HG03439 (cell line): ENCODE results near the gene MEIS3.
"Not testable (repeated sequence)": the region's sequence is repeated elsewhere in the genome, so short reads cannot be mapped to it uniquely, and the experiment has no call there.

Experiments
- ATAC-seq: cut with Tn5 transposase; IDR thresholded peaks from one replicate; pipeline ENCODE4 v1.9.1; 2021; ENCODE audit warnings: mild to moderate bottlenecking, moderate library complexity; ENCODE audit not compliant: unreplicated experiment

The MEIS3 gene

GRCh38 chr19:47417107-47417745, 2.1 kb downstream of the MEIS3 start:
- ATAC-seq, result no peak

GRCh38 chr19:47416643-47416985, 2.7 kb downstream of the MEIS3 start:
- ATAC-seq, result no peak

GRCh38 chr19:47415953-47416642, 3.2 kb downstream of the MEIS3 start:
- ATAC-seq, result no peak

DNA sequence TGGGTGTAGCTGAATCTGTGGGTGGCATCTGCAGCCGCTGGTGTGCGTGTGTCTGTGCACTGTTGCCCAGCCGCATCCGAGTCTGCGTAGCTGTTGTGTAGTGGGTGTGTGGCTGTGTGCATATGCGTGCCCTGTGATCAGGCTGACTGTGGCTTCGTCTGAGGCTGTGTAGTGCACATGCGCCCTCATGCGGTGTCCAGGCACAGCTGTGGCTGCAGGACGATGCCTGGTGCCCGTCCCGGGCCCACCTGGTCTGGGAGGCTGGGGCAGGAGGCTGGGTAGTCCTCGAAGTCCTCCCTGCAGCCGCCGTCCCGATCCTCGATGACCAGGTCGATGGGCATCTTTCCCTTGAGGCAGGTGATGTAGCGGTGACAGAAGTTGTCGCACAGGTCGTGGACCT, 4.9 kb downstream of the MEIS3 start:
- ATAC-seq, result no peak

- no peak for ATAC-seq
Observed at GRCh38 chr19:47413941-47414340, 5.4 kb downstream of the MEIS3 start.

DNA sequence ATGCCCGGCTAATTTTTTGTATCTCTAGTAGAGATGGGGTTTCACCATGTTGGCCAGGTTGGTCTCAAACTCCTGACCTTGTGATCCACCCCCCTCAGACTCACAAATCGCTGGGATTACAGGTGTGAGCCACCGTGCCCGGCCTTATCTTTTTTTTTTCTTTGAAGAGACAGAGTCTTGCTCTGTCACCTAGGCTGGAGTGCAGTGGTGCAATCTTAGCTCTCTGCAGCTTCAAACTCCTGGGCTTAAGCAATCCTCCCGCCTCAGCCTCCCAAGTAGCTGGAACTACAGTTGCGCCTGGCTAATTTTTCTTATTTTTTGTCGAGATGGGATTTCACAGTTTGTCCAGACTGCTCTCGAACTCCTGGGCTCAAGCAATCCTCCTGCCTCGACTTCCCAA, 7.6 kb downstream of the MEIS3 start:
- ATAC-seq, result not testable (repeated sequence)

- ATAC-seq, result no peak
Observed at GRCh38 chr19:47411101-47411500, 8.2 kb downstream of the MEIS3 start.

- ATAC-seq, result no peak
Observed at GRCh38 chr19:47408156-47408938, 11.0 kb downstream of the MEIS3 start.

- no peak for ATAC-seq
Observed at GRCh38 chr19:47407417-47407774, 11.9 kb downstream of the MEIS3 start.

DNA sequence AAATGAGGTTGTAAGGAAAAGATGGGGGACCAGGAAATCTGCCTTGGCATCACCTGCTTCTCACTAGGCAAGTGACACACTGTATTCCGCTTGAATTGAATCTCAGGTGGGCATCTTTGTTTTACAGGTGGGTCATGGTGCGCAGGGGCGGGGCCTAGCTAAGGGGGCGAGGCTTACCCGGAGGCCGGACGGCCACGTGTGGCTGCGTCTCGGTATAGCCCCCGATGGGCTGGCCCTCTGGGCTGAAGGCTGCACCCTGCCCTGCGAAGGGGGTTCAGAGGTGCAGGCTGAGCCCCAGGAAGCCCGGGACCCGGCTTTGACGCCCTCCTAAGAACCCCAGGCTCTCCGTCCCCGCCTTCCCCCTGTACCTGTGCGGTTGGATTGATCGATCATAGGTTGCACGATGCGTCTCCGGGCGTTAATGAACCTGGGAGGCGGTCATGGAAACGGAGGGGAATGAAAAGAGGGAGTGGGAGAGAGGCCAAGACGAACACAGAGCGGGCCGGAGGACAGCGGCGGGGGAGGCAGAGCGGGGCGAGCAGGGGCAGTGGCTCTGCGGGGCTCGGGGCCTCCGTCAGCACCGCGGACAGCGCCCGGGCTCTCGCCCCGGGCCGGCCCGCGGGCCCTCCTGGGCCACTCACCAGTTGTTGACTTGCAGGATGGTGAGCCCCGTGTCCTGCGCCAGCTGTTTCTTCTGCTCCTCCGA, 12.5 kb downstream of the MEIS3 start:
- ATAC-seq, result no peak

GRCh38 chr19:47405854-47406417, 13.4 kb downstream of the MEIS3 start:
- ATAC-seq, result no peak

GRCh38 chr19:47405197-47405550, 14.2 kb downstream of the MEIS3 start:
- ATAC-seq, result no peak

GRCh38 chr19:47404334-47405196, 14.8 kb downstream of the MEIS3 start:
- ATAC-seq, result no peak

GRCh38 chr19:47402504-47402903, 16.8 kb downstream of the MEIS3 start:
- ATAC-seq, result no peak

DNA sequence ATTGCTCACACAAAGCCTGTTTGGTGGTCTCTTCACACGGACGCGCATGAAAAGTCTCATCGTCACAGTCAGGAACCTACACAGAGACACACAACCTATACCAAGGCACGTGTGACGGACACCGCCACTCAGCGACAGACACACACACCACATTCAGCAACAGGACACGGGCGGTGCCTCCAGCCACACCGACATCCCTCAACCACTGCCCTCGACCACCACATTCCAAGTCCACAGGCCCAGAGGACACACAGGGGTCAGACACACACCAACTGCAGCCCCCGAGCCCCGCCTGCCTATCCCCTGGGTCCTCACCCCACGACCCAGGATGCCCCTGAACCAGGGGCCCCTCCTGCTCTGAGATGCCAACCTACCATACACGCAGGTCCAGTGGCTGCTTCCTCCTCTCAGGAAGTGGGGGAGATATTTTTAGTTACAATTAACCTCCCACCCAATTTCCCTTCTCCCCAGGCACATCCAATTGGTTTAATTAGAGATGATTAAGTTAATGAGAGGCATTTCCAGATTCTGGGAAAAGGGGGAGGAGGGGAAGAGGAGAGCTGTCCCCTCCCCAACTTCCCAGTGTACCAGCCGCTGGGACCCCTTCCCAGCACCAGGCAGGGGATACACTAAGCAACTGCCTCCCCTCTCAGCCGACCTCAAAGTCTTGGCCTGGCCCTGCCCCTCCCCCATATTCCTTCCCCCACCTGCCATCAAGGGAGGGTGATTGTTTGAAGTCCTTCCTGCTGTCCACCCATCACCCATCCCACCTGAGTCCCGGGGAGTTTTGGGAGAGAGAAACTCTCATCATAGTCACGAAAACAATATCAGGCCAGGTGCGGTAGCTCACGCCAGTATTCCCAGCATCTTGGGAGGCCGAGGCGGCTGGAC, 20.4 kb downstream of the MEIS3 start:
- ATAC-seq, result no peak

DNA sequence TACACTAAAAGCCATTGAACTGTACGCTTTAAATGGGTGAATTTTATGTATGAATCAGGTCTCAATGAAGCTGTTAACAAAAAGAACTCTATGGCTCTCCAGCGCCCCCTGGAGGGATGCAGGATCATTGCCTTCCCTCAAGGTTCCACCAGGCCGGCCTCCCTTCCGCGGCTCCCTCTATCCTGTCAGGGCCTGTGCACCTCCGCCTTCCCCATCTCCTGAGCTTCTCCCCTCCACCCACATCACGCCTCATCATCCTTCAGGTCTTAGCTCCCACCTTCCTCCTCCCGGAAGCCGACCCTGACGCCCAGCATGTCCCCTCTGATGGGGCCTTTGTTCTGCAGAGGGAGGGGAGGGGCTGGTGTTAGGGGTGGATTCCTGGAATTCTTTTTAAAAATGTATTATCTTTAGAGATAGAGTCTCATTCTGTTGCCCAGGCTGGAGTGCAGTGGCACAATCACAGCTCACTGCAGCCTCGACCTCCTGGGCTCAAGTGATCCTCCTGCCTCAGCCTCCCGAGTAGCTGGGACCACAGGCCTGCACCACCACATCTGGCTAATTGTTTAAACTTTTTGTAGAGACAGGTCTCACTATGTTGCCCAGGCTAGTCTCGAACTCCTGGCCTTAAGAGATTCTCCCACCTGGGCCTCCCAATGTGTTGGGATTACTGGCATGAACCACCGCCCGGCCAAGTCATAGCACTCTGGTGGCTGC, 27.7 kb downstream of the MEIS3 start:
- ATAC-seq, result no peak

DNA sequence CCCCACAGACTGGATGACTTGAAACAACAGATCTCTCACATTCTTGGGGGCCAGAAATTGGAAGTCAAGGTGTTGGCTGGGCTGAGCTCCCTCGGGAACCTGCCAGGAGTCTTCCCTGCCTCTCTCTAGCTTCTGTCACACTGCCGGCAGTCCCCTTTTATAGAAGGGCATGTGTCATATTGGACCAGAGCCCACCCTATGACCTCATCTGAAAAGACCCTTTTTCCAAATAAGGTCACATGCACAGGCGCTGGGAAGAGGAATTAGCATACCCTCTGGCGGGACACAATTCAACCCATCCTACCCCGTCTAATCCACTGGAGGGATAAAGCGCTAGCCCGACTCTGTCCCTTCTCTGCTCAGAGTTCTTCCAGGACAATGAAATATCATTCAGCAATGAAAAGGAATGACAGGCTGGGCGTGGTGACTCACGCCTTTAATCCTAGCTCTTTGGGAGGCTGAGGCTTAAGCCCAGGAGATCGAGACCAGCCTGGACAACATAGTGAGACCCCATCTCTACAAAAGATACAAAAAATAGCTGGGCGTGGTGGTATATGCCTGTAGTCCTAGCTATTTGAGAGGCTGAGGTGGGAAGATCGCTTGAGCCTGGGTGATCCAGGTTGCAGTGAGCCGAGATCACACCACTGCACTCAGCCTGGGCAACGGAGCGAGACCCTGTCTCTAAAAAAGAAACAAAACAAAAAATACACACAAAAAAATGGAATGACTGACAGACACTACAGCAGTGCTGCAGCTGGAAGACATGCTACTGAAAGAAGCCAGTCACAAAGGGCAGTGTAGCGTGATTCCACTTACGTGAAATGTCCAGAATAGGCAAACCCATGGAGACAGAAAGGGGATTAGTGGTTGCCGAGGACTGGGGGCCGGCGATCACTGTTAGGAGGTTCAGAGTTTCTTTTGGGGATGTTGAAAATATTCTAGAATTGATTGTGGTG, 28.5 kb downstream of the MEIS3 start:
- no peak for ATAC-seq

DNA sequence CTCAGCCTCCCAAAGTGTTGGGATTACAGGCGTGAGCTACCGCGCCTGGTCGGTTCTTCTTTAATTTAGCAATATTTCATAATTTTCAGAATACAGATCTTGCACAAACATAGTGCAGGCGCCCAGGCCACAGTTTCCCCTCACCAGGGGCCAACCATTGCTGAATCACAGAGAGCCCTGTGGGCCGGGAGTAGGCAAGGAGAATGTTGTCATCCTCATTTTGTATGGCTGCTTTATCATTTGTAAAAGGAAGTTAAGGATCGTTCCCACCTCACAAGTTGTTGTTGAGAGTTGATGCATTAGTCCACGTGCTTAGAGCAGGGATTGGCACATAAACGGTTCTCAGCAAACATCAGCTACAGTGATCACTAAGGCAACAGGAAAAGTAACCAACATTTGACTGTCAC, 30.2 kb downstream of the MEIS3 start:
- ATAC-seq, result no peak
